SU-DHL-6 (cell line): ENCODE data around the gene HTT.

Experiments
- H2AFZ ChIP-seq: fragments of 200-600 bp; sonication (generic); 2 replicates; pipeline ENCODE4 v1.6.1; 2014; ENCODE audit warnings: low read depth, mild to moderate bottlenecking, moderate library complexity, mixed read lengths, antibody characterized with exemption, low read length; ENCODE audit not compliant: severe bottlenecking
- H3F3A ChIP-seq: fragments of 200-600 bp; shearing (Covaris generic); 2 replicates; pipeline ENCODE4 v1.6.0; 2016; ENCODE audit warnings: antibody characterized with exemption, mild to moderate bottlenecking; ENCODE audit not compliant: insufficient read depth
- H3K27ac ChIP-seq: fragments of 200-600 bp; sonication (generic); 2 replicates; pipeline ENCODE4 v1.5.1; 2016; ENCODE audit warnings: low read depth, mild to moderate bottlenecking, low read length, moderate library complexity, mixed read lengths
- H3K27me3 ChIP-seq: fragments of 200-600 bp; sonication (generic), shearing (Covaris generic); 2 replicates; pipeline ENCODE4 v1.6.0; 2014; ENCODE audit warnings: mild to moderate bottlenecking, low read length
- H3K36me3 ChIP-seq: fragments of 200-600 bp; sonication (generic); 2 replicates; pipeline ENCODE4 v1.6.1; 2014; ENCODE audit warnings: mild to moderate bottlenecking, low read length, mixed read lengths
- H3K4me2 ChIP-seq: fragments of 300-600, 200-600 bp; shearing (Covaris generic), sonication (generic); 2 replicates; pipeline ENCODE4 v1.6.0; 2014; ENCODE audit warnings: low read length, low read depth, mild to moderate bottlenecking; ENCODE audit not compliant: poor library complexity, severe bottlenecking
- H3K4me3 ChIP-seq: fragments of 200-600 bp; sonication (generic); 2 replicates; pipeline ENCODE4 v1.5.1; 2014; ENCODE audit warnings: antibody characterized with exemption, low read length, mild to moderate bottlenecking, mixed read lengths; ENCODE audit not compliant: insufficient read depth, poor library complexity, severe bottlenecking
- H3K79me2 ChIP-seq: fragments of 200-600 bp; sonication (generic); 2 replicates; pipeline ENCODE4 v1.6.1; 2014; ENCODE audit warnings: mild to moderate bottlenecking, low read length, moderate library complexity; ENCODE audit not compliant: insufficient read depth
- H3K9ac ChIP-seq: fragments of 200-600 bp; sonication (generic); 2 replicates; pipeline ENCODE4 v1.7.0; 2014; ENCODE audit warnings: mild to moderate bottlenecking, low read length
- H3K9me2 ChIP-seq: fragments of 200-600 bp; sonication (generic); replicated peaks from 2 replicates; pipeline ENCODE4 v1.6.1; 2014; ENCODE audit warnings: low read length; ENCODE audit not compliant: insufficient read depth
- H3K9me3 ChIP-seq: fragments of 200-600 bp; sonication (generic); 2 replicates; pipeline ENCODE4 v1.6.1; 2014; ENCODE audit warnings: low read length, mixed read lengths; ENCODE audit not compliant: insufficient read depth
- H4K20me1 ChIP-seq: fragments of 200-600 bp; sonication (generic); 2 replicates; pipeline ENCODE4 v1.6.1; 2014; ENCODE audit warnings: low read depth, mild to moderate bottlenecking, antibody characterized with exemption, low read length, moderate library complexity, mixed read lengths
- CTCF ChIP-seq: fragments of 200-600 bp; sonication (generic); IDR thresholded peaks from one replicate; pipeline ENCODE4 v1.5.1; 2017; ENCODE audit warnings: antibody characterized with exemption, mild to moderate bottlenecking, low read length, moderate library complexity; ENCODE audit not compliant: insufficient read depth, poor library complexity, severe bottlenecking
- EZH2phosphoT487 ChIP-seq: fragments of 200-600 bp; sonication (generic), shearing (Covaris generic); conservative IDR thresholded peaks from 2 replicates; pipeline ENCODE4 v1.6.1; 2018; ENCODE audit warnings: mild to moderate bottlenecking, antibody characterized with exemption, low read length, moderate library complexity, mixed read lengths

Gene HTT

GRCh38 chr4:3271131-3271530 is 196.7 kb downstream of the HTT start:
- no peak overlapping the region for H3K4me3 ChIP-seq
- no peaks in the 10 kb centered on the region for H4K20me1 ChIP-seq
- no peaks in the 10 kb centered on the region for H3K36me3 ChIP-seq
- H2AFZ ChIP-seq = no peak overlapping the region
- no peaks in the 10 kb centered on the region for H3K79me2 ChIP-seq
- H3K4me2 ChIP-seq = no peak overlapping the region
- no peak overlapping the region for H3K9ac ChIP-seq
- H3K27me3 ChIP-seq = no peaks in the 10 kb centered on the region
- TF ChIP-seq EZH2phosphoT487 (no peak), CTCF (no peak)
- no peak overlapping the region for H3K27ac ChIP-seq
- H3K9me3 ChIP-seq = no peaks in the 10 kb centered on the region
- H3K9me2 ChIP-seq = no peaks in the 10 kb centered on the region
- H3F3A ChIP-seq = no peaks in the 10 kb centered on the region

DNA sequence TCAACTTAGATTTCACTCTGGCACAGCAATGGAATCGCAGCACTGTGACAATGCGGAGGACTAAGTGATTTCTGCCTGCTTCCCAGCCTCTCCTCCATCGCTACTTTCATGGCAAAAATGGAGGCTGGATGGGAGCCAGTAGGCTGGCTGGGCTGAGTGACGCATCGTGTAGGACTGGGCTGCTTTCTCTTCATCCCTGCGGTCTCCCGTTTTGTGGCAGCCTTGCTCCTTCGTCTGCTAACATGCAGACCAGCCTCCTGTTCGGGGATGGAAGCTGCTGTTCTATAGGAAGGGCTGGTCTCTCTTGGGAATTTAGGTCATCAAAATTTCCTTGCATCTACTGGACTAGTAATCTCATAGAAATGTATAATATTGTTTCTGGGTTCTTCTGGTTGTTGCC is 202.5 kb downstream of the HTT start:
- no peaks in the 10 kb centered on the region for H3K36me3 ChIP-seq
- H3K27ac ChIP-seq = no peak overlapping the region
- H3K4me2 ChIP-seq = no peak overlapping the region
- H3K4me3 ChIP-seq = no peak overlapping the region
- no peaks in the 10 kb centered on the region for H3K9me3 ChIP-seq
- no peaks in the 10 kb centered on the region for H3F3A ChIP-seq
- TF ChIP-seq EZH2phosphoT487 (no peak), CTCF (no peak)
- H3K9me2 ChIP-seq = no peaks in the 10 kb centered on the region
- H3K79me2 ChIP-seq = no peaks in the 10 kb centered on the region
- no peaks in the 10 kb centered on the region for H3K27me3 ChIP-seq
- H4K20me1 ChIP-seq = no peaks in the 10 kb centered on the region
- no peak overlapping the region for H2AFZ ChIP-seq
- no peak overlapping the region for H3K9ac ChIP-seq

GRCh38 chr4:3280466-3280865 is 206.0 kb downstream of the HTT start:
- Histone ChIP-seq H3K79me2 (no peaks in the 10 kb centered on the region), H3K27me3 (no peaks in the 10 kb centered on the region), H3K9ac (no peak overlapping the region), H3K4me2 (no peak overlapping the region), H3K9me3 (no peaks in the 10 kb centered on the region), H3K36me3 (no peaks in the 10 kb centered on the region), H3K27ac (no peak overlapping the region), H3K4me3 (no peak overlapping the region), H4K20me1 (no peaks in the 10 kb centered on the region), H3K9me2 (no peaks in the 10 kb centered on the region), H2AFZ (no peak overlapping the region), H3F3A (no peaks in the 10 kb centered on the region)
- TF ChIP-seq CTCF (no peak), EZH2phosphoT487 (no peak)

DNA sequence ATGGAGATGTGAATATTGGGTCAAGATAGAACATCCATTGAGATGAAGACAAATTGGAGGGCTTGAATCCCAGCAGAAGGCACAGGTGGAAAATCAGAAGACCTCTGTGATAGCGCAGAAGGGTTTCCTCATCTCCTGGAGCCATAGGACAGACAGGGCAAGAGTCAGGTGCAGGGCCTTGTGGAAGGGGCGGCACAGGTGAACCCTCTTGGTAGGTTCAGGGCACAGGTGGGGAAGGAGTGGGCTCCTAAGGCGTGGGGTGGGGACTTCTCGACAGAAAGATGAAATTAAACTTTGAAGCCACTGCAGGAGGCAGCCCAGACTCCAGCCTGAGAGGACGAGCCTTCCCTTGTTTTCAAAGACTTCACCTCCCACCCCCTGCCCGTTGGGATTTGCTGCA is 209.0 kb downstream of the HTT start:
- Histone ChIP-seq H3K27ac (no peak overlapping the region), H3K9ac (no peak overlapping the region), H3K27me3 (no peaks in the 10 kb centered on the region), H3K4me2 (no peak overlapping the region), H4K20me1 (no peaks in the 10 kb centered on the region), H3K9me3 (no peaks in the 10 kb centered on the region), H3F3A (no peaks in the 10 kb centered on the region), H3K36me3 (no peaks in the 10 kb centered on the region), H3K9me2 (no peaks in the 10 kb centered on the region), H3K4me3 (no peak overlapping the region), H3K79me2 (no peaks in the 10 kb centered on the region), H2AFZ (no peak overlapping the region)
- TF ChIP-seq EZH2phosphoT487 (no peak), CTCF (no peak)
